Stomach (tissue), 4 donors: ENCODE results near the gene RAB31.

Source experiments
- CTCF ChIP-seq, 7 experiments: fragments of 450-650 bp in 4 of 7; fragments of 200-600 bp in 3 of 7; sonication (generic) in 3 of 7; IDR thresholded peaks; one replicate each; pipeline ENCODE4 v1.5.1; 2016 to 2019; ENCODE audit warnings: antibody characterized with exemption in 7 of 7, control low read depth in 2 of 7, mild to moderate bottlenecking in 1 of 7
- POLR2A ChIP-seq, 4 donors: fragments of 450-650 bp; IDR thresholded peaks; one replicate each; pipeline ENCODE4 v1.6.1; 2016; ENCODE audit warnings: antibody characterized with exemption in 4 of 4, control low read depth in 2 of 4, mild to moderate bottlenecking in 1 of 4, moderate library complexity in 1 of 4

GRCh38 chr18:9757827-9758621 is 49.9 kb downstream of the RAB31 start:
- TF ChIP-seq CTCF (IDR thresholded peaks at IDR 0.05) (no peak), POLR2A (IDR thresholded peaks at IDR 0.05) (no peak)
